CD4-positive, alpha-beta memory T cell (primary cell): ENCODE results near the gene CFAP70. TPM values are rescaled to one million over a fixed set of nuclear protein-coding genes. Genes with fewer than 3 reads are reported as not detected.

Source experiments
- CTCF ChIA-PET: fragments of 350-600 bp; sonication (Branson Sonifier 250); formaldehyde crosslinking; loops from one replicate; lab custom pipeline; 2021; ENCODE audit warnings: inconsistent platforms; ENCODE audit not compliant: partially characterized antibody; lab: Charles Lee
- POLR2A ChIA-PET: fragments of 350-600 bp; sonication (Branson Sonifier 250); formaldehyde crosslinking; loops from one replicate; lab custom pipeline; 2021; ENCODE audit not compliant: partially characterized antibody; lab: Charles Lee
- DNase-seq, 5 donors: peaks; one replicate each; pipeline versions ENCODE4 v3.0.0 to v3.0.0-alpha.2; 2020 to 2022; ENCODE audit warnings: mixed read lengths in 1 of 5
- H3K27ac ChIP-seq: one replicate; pipeline ENCODE4 v1.7.0; 2013; ENCODE audit warnings: low read depth, low read length
- H3K27me3 ChIP-seq: 2 replicates; pipeline ENCODE4 v1.7.0; 2013; ENCODE audit warnings: mild to moderate bottlenecking, low read length, moderate library complexity; ENCODE audit not compliant: insufficient read depth
- H3K36me3 ChIP-seq: 2 replicates; pipeline ENCODE4 v1.7.0; 2013; ENCODE audit warnings: mild to moderate bottlenecking, low read length, moderate library complexity; ENCODE audit not compliant: insufficient read depth
- H3K4me1 ChIP-seq: 2 replicates; pipeline ENCODE4 v1.7.0; 2013; ENCODE audit warnings: mild to moderate bottlenecking, low read length, moderate library complexity; ENCODE audit not compliant: insufficient read depth
- H3K4me3 ChIP-seq, 2 donors: one replicate each; pipeline ENCODE4 v1.7.0; 2013; ENCODE audit warnings: low read length in 2 of 2, mild to moderate bottlenecking in 1 of 2
- H3K9me3 ChIP-seq, 2 donors: one replicate each; pipeline ENCODE4 v1.7.0; 2013; ENCODE audit warnings: low read length in 2 of 2, control low read depth in 1 of 2; ENCODE audit not compliant: control insufficient read depth in 1 of 2
- H3K27ac Mint-ChIP-seq, 7 donors: one replicate each; pipeline ENCODE4 v1.8.0; 2020 to 2021; ENCODE audit warnings: mixed read lengths in 7 of 7, mild to moderate bottlenecking in 6 of 7, inconsistent platforms in 3 of 7, moderate library complexity in 3 of 7
- H3K27me3 Mint-ChIP-seq, 2 donors: one replicate each; pipeline ENCODE4 v1.8.0; 2020 to 2021; ENCODE audit warnings: mixed read lengths in 2 of 2
- H3K36me3 Mint-ChIP-seq, 2 donors: one replicate each; pipeline ENCODE4 v1.8.0; 2020 to 2021; ENCODE audit warnings: mixed read lengths in 2 of 2, inconsistent platforms in 1 of 2, mild to moderate bottlenecking in 1 of 2
- H3K4me1 Mint-ChIP-seq, 4 donors: one replicate each; pipeline ENCODE4 v1.8.0; 2020 to 2021; ENCODE audit warnings: mixed read lengths in 4 of 4, mild to moderate bottlenecking in 1 of 4
- H3K4me3 Mint-ChIP-seq, 8 donors: one replicate each; pipeline ENCODE4 v1.8.0; 2020 to 2021; ENCODE audit warnings: mixed read lengths in 8 of 8, mild to moderate bottlenecking in 7 of 8, moderate library complexity in 6 of 8, inconsistent platforms in 3 of 8
- H3K9me3 Mint-ChIP-seq, 8 donors: one replicate each; pipeline ENCODE4 v1.8.0; 2020 to 2021; ENCODE audit warnings: mixed read lengths in 8 of 8, mild to moderate bottlenecking in 5 of 8, inconsistent platforms in 3 of 8, moderate library complexity in 1 of 8
- intact Hi-C: fragments of 100-400 bp; cut with micrococcal nuclease; formaldehyde crosslinking; loops from one replicate; pipeline ENCODE4 v1.15.1; 2023
- polyA plus RNA-seq, 2 donors: library from polyadenylated mRNA; unstranded; fragments of 300-500 nt; fragmentation: Illumina TruSeq; gene quantifications; one replicate each; pipeline ENCODE4 v1.2.3, GENCODE V29; 2021
- total RNA-seq, 2 experiments: library from RNA; stranded (reverse); gene quantifications; one replicate each; pipeline ENCODE4 v1.2.3, GENCODE V29; 2021

The CFAP70 gene
- total and polyA plus RNA-seq, 4 experiments from 2014 or later = 0.82 to 5.6 (median 3.8) TPM; not detected in 1

DNA sequence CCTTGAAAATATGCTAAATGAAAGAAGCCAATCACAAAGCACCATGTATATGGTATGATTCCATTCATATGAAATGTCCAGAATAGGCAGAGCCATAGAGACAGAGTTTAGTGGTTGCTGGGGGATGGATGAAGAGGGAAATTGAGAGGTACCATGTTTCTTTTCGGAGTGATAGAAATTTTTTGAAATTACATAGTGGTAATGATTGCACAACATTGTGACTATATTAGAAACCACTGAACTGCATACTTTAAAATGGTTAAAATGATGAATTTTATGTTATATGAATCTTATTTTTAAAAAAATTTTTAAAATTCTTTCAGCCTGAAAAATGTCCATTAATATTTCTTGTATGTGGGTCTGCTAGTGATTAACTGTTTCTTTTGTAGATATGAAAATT, 137.7 kb downstream of the CFAP70 start:
- Histone ChIP-seq H3K27me3 (no peaks in the 10 kb centered on the region), H3K4me1 (no peaks in the 10 kb centered on the region), H3K36me3 (peaks cover 8% of the 10 kb centered on the region), H3K9me3 (no peaks in the 10 kb centered on the region), H3K4me3 (no peak overlapping the region), H3K27ac (no peak overlapping the region)
- peaks cover 24 to 45% of the 10 kb centered on the region in 2 donors for H3K36me3 Mint-ChIP-seq
- no peak overlapping the region for H3K4me3 Mint-ChIP-seq
- intact Hi-C loops = no loop called here
- H3K9me3 Mint-ChIP-seq = no peaks in the 10 kb centered on the region
- H3K27ac Mint-ChIP-seq = no peak overlapping the region
- no peak for DNase-seq
- H3K4me1 Mint-ChIP-seq = peaks cover 0 to 1% (median 0%) of the 10 kb centered on the region in 4 donors
- H3K27me3 Mint-ChIP-seq = no peaks in the 10 kb centered on the region
- ChIA-PET CTCF (no interaction called here), POLR2A (no interaction called here)

DNA sequence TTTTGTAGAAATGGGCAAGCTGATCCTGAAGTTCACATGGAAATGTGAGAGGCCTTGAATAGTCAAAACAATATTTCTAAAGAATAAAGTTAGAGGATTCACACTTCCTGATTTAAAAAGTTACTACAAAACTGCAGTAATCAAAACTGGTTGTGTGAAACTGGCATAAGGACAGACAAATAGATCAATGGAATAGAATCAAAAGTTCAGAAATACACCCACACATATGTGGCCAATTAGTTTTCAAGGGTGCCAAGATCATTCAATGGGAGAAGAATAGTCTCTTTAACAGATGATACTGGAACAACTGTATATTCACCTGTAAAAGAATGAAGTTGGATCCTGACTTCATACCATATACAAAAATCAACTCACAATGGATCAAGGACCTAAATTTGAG, 139.3 kb downstream of the CFAP70 start:
- H3K9me3 Mint-ChIP-seq = no peaks in the 10 kb centered on the region
- H3K36me3 Mint-ChIP-seq = peaks cover 29 to 56% of the 10 kb centered on the region in 2 donors
- Histone ChIP-seq H3K4me3 (no peak overlapping the region), H3K27me3 (no peaks in the 10 kb centered on the region), H3K4me1 (no peaks in the 10 kb centered on the region), H3K36me3 (peaks cover 8% of the 10 kb centered on the region), H3K27ac (no peak overlapping the region), H3K9me3 (no peaks in the 10 kb centered on the region)
- no peak for DNase-seq
- no peak overlapping the region for H3K4me3 Mint-ChIP-seq
- H3K27me3 Mint-ChIP-seq = no peaks in the 10 kb centered on the region
- no peak overlapping the region for H3K27ac Mint-ChIP-seq
- CTCF ChIA-PET = no interaction called here
- POLR2A ChIA-PET = no interaction called here
- intact Hi-C loops = no loop called here
- peaks cover 0 to 3% (median 0%) of the 10 kb centered on the region in 4 donors for H3K4me1 Mint-ChIP-seq

DNA sequence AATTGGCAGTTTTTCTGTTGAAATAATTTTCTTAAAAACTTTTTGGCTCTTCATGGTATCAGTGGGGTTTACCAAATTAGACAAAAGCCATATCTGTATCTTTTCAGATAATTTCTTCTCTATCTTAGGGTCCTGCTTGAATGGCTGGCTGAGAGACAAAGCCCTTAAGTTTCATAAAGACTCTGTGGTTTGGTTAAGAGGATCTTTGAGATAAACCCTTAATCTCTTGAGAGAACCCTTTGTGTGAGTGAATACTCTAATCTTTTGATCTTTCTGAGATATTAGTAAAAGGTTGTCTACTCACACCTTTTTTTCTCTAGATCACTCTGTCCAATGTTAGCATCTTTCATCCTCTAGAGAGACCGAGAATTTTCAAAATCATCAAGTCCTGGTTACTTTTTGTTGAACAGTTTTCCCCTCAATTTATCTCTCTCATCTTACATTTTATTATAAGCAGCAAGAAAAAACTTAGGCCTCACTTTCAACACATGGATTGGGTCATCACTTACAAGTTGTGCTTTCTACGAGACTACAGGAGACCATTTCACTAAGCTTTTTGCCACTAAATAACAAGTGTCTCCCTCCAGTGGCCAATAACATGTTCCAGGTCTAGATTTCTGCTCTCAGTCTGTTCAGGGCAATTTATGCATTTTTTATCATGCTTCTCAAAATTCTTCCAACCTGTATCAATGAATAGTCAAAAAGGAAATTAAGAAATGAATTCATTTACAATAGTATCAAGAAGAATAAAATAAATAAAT, 140.1 kb downstream of the CFAP70 start:
- intact Hi-C loops = no loop called here
- POLR2A ChIA-PET = no interaction called here
- H3K27me3 ChIP-seq = no peaks in the 10 kb centered on the region
- no peaks in the 10 kb centered on the region for H3K9me3 ChIP-seq
- H3K27ac ChIP-seq = no peak overlapping the region
- no peak for DNase-seq
- Mint-ChIP-seq H3K4me1 (peaks cover 0 to 4% (median under 1%) of the 10 kb centered on the region in 4 donors), H3K27me3 (no peaks in the 10 kb centered on the region), H3K36me3 (peaks cover 35 to 64% of the 10 kb centered on the region in 2 donors), H3K9me3 (no peaks in the 10 kb centered on the region), H3K27ac (no peak overlapping the region), H3K4me3 (no peak overlapping the region)
- no peak overlapping the region for H3K4me3 ChIP-seq
- no peaks in the 10 kb centered on the region for H3K4me1 ChIP-seq
- peaks cover 8% of the 10 kb centered on the region for H3K36me3 ChIP-seq
- CTCF ChIA-PET = interaction anchor here (1.9 kb wide), 1 partner anchor 11 kb away, joined by 6 read pairs; no protein-coding TSS in a partner anchor

DNA sequence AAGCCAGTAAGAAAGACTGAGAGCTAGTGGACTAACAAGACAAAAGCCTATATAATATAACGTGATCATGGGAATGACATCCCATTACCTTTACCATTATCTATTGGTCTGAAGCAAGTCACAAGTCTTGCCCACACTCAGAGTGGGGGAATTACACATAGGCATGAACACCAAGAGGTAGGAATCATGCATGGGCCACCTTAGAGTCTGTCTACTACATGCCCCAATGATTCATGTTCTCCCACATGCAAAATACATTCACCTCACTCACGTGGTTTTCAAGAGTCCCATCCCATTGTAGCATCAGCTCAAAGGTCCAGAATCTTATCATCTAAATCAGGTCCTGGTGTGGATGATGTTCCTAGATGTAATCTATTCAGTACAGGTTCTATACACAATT, 141.0 kb downstream of the CFAP70 start:
- ChIA-PET POLR2A (no interaction called here), CTCF (interaction anchor here (1.9 kb wide), 1 partner anchor 10 kb away, joined by 6 read pairs; no protein-coding TSS in a partner anchor)
- no peak overlapping the region for H3K4me3 ChIP-seq
- peaks cover 8% of the 10 kb centered on the region for H3K36me3 ChIP-seq
- H3K27ac ChIP-seq = no peak overlapping the region
- Mint-ChIP-seq H3K27ac (no peak overlapping the region), H3K36me3 (peaks cover 45 to 74% of the 10 kb centered on the region in 2 donors), H3K4me1 (peaks cover 0 to 4% (median under 1%) of the 10 kb centered on the region in 4 donors), H3K27me3 (no peaks in the 10 kb centered on the region), H3K4me3 (no peak overlapping the region), H3K9me3 (peaks cover 0 to 1% (median 0%) of the 10 kb centered on the region in 8 donors)
- H3K4me1 ChIP-seq = no peaks in the 10 kb centered on the region
- intact Hi-C loops = no loop called here
- no peaks in the 10 kb centered on the region for H3K9me3 ChIP-seq
- no peaks in the 10 kb centered on the region for H3K27me3 ChIP-seq
- no peak for DNase-seq

DNA sequence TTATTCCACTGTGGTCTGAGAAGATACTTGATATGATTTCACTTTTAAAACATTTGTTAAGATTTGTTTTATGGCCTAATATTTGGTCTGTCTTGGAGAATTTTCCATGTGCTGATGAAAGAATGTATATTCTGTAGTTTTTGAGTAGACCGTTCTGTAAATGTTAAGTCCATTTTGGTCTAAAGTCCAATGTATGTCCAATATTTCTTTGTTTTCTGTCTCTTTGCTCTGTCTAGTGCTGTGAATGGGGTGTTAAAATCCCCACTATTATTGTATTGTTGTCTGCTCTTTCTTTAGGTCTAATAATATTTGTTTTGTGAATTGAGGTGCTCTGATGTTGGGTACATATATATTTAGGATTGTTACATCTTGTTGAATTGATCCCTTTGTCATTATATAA, 142.9 kb downstream of the CFAP70 start:
- H3K27ac ChIP-seq = no peak overlapping the region
- intact Hi-C loops = no loop called here

DNA sequence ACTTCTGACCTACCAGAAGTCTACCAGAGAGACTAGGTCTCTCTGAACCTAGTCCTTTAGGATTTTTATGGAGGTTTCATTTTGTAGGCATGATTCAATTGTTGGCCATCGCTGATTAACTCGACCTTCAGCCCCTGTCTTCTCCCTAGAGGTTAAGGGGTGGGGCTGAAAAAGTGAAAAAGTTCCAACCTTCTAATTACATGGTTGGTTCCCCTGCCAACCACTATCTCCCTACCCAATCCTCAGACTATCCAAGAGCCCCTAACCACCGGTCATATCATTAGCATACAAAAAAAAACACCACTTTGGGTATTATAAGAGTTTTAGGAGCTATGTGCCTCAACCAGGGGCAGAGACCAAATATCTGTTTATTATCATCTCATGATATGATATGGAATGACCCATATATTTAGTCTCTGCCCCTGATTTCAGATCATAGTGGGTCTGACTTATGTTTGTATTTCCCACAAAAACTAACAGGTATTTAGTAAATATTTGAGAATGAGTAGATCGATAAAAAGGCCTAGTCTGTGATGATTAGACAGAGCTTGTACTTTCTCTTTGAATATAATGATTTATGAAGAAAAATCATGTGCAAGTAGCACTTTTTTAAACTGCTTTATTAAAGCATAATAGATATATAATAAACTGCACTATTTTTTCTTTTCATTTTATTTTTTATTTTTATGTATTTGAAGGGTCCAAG, 147.4 kb downstream of the CFAP70 start:
- intact Hi-C loops = no loop called here
- Mint-ChIP-seq H3K27me3 (no peaks in the 10 kb centered on the region), H3K9me3 (peaks cover 0 to 1% (median 0%) of the 10 kb centered on the region in 8 donors), H3K4me3 (no peak overlapping the region), H3K27ac (no peak overlapping the region), H3K36me3 (peaks cover 42 to 46% of the 10 kb centered on the region in 2 donors), H3K4me1 (peaks cover 0 to 4% (median under 1%) of the 10 kb centered on the region in 4 donors)
- no peak overlapping the region for H3K27ac ChIP-seq
- no peaks in the 10 kb centered on the region for H3K36me3 ChIP-seq
- no peak overlapping the region for H3K4me3 ChIP-seq
- no peaks in the 10 kb centered on the region for H3K9me3 ChIP-seq
- H3K27me3 ChIP-seq = no peaks in the 10 kb centered on the region
- ChIA-PET CTCF (no interaction called here), POLR2A (no interaction called here)
- no peaks in the 10 kb centered on the region for H3K4me1 ChIP-seq
- no peak for DNase-seq

More for the DNA sequence above, 142.9 kb downstream of the CFAP70 start:
- H3K27me3 ChIP-seq = no peaks in the 10 kb centered on the region
- H3K36me3 ChIP-seq = peaks cover 8% of the 10 kb centered on the region
- H3K4me1 ChIP-seq = no peaks in the 10 kb centered on the region
- no peak for DNase-seq
- no peak overlapping the region for H3K27ac Mint-ChIP-seq
- no peak overlapping the region for H3K4me3 ChIP-seq
- peaks cover 0 to 1% (median 0%) of the 10 kb centered on the region in 8 donors for H3K9me3 Mint-ChIP-seq
- ChIA-PET CTCF (no interaction called here), POLR2A (no interaction called here)
- no peak overlapping the region for H3K4me3 Mint-ChIP-seq
- no peaks in the 10 kb centered on the region for H3K9me3 ChIP-seq
- peaks cover 0 to 4% (median under 1%) of the 10 kb centered on the region in 4 donors for H3K4me1 Mint-ChIP-seq
- peaks cover 57 to 71% of the 10 kb centered on the region in 2 donors for H3K36me3 Mint-ChIP-seq
- H3K27me3 Mint-ChIP-seq = no peaks in the 10 kb centered on the region

DNA sequence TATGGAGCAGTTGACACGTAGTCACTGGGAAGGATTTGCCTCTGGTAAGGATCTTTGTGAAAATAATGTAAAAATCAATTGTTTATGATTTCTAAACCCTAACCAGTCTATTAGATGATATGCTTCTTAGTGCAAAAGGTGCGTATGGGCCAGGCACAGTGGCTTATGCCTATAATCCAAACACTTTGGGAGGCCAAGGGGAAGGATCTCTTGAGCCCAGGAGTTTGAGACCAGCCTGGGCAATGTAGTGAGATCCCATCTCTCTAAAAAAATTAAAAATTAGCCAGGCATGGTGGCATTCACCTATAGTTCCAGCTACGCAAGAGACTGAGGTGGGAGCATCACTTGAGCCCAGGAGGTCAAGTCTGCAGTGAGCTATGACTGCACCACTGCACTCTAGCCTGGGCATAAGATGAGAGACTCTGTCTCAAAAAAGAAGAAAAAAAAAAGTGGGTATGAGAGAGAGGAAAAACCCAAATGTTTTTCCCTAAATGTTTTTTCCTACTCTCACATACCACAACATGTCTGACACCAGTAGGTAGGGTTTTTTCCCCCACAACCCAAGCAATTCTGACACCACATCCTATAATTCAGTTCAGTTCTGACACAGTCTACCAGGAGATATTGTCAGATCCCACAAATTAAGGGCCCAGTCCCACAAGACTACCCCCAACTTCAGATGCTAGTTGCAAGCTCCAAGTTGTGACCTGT, 148.1 kb downstream of the CFAP70 start:
- H3K36me3 ChIP-seq = no peaks in the 10 kb centered on the region
- no peak for DNase-seq
- Mint-ChIP-seq H3K9me3 (peaks cover 0 to 4% (median 0%) of the 10 kb centered on the region in 8 donors), H3K36me3 (peaks cover 37 to 45% of the 10 kb centered on the region in 2 donors), H3K27ac (peak overlapping the region in 1 of 7 donors; percentile 8), H3K4me3 (no peak overlapping the region), H3K27me3 (no peaks in the 10 kb centered on the region), H3K4me1 (peaks cover 0 to 4% (median under 1%) of the 10 kb centered on the region in 4 donors)
- no peaks in the 10 kb centered on the region for H3K27me3 ChIP-seq
- H3K9me3 ChIP-seq = no peaks in the 10 kb centered on the region
- ChIA-PET CTCF (no interaction called here), POLR2A (no interaction called here)
- H3K4me3 ChIP-seq = no peak overlapping the region
- intact Hi-C loops = no loop called here
- H3K4me1 ChIP-seq = no peaks in the 10 kb centered on the region
- no peak overlapping the region for H3K27ac ChIP-seq
